ENCODE measurements around the gene ACSL1.

The ACSL1 gene

DNA sequence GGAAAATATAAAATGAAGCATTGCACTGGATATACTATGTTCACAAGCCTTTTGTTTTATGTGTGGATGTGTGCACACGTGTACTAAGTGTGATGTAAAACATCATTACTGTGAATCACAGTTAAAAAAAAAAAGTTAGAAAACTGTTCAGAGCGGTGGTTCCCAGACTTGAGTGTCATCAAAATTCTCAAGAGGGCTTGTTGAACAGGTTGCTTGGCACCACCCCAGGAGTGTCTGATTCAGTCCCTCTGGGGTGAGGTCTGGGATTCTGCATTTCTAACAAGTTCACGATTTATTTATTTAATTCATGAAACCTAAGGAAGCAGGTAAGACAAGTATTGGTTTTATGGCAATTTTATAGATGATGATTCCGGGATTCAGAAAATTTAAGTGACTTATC is 93.6 kb downstream of the ACSL1 start:
- in situ Hi-C loops (cut with HindIII; ENCODE audit: low sequenced_read_pairs), result no loop called here

DNA sequence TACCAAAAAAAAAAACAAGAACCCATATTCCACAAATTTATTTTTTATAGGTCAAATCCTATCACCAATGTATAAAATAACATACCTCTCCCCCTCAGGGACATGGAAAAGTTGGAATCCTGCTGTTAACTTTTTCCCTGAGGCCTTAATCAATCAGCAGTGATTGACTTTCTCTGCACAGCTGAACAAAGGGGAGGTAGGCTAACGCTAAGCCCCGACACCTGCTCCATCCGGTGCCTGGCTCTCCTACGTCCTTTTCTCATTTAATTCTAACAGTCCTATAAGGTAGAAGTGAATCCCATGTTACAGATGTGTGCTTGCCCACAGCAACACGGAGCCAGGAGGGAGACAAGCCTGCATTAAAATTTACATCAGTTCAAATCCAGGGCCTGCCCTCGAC is 94.7 kb downstream of the ACSL1 start:
- in situ Hi-C loops (cut with HindIII; ENCODE audit: low sequenced_read_pairs), result no loop called here

GRCh38 chr4:184729946-184730345 is 95.8 kb downstream of the ACSL1 start:
- in situ Hi-C loops (cut with HindIII; ENCODE audit: low sequenced_read_pairs), result no loop called here

GRCh38 chr4:184728858-184729257 is 96.9 kb downstream of the ACSL1 start:
- in situ Hi-C loops (cut with HindIII; ENCODE audit: low sequenced_read_pairs), result no loop called here

- in situ Hi-C loops (cut with HindIII; ENCODE audit: low sequenced_read_pairs), result no loop called here
Measured at GRCh38 chr4:184727430-184727829, 98.3 kb downstream of the ACSL1 start.

- in situ Hi-C loops (cut with HindIII; ENCODE audit: low sequenced_read_pairs), result no loop called here
Measured at GRCh38 chr4:184722798-184723197, 103.0 kb downstream of the ACSL1 start.

- in situ Hi-C loops (cut with HindIII; ENCODE audit: low sequenced_read_pairs), result no loop called here
Measured at GRCh38 chr4:184721254-184721653, 104.5 kb downstream of the ACSL1 start.

GRCh38 chr4:184719407-184719806 is 106.4 kb downstream of the ACSL1 start:
- in situ Hi-C loops (cut with HindIII; ENCODE audit: low sequenced_read_pairs), result no loop called here

GRCh38 chr4:184715526-184715925 is 110.2 kb downstream of the ACSL1 start:
- in situ Hi-C loops (cut with HindIII; ENCODE audit: low sequenced_read_pairs), result no loop called here

DNA sequence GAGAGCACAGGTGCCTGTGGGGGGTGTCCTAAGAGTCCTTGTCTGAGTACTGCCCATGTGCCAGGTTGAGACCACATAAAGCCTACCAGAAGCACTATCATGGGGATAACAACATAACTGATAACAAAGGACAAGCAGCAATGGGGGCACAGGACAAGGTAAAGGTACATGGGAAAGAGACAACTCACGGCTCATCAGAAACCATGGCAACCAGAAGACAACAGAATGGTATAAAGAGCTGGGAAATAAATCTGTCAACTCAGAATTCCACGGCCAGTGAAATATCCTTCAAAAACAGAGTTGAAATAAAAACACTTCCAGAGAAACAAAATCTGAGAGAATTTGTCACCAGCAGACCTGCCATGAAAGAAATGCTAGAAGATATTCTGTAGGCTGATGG is 111.9 kb downstream of the ACSL1 start:
- in situ Hi-C loops (cut with HindIII; ENCODE audit: low sequenced_read_pairs), result no loop called here

- in situ Hi-C loops (cut with HindIII; ENCODE audit: low sequenced_read_pairs), result no loop called here
Measured at GRCh38 chr4:184712322-184712721, 113.4 kb downstream of the ACSL1 start.

DNA sequence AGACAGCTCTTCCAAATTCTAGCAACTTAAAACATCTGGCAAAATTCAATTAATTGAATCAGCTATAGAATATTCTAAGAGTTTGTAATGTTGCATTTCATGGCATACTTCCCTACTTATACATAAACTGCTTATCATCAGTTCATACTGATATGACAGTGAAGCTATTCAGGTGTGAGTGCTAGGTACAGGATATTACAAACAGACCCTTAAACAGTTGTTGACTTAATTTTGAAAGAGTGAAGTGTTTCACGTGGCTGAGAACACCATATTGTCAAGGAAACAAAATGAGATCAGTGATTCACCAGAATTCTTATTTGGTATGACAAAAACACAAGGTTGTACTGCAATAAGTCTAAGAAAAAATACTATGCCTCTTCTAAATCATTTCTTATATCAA is 119.3 kb downstream of the ACSL1 start:
- in situ Hi-C loops (cut with HindIII; ENCODE audit: low sequenced_read_pairs), result no loop called here

GRCh38 chr4:184705692-184706091 is 120.1 kb downstream of the ACSL1 start:
- in situ Hi-C loops (cut with HindIII; ENCODE audit: low sequenced_read_pairs), result no loop called here
